Astrocyte of the spinal cord (primary cell): ENCODE measurements around the gene ALDH1A1.
"Not testable (repeated sequence)": the region's sequence is repeated elsewhere in the genome, so short reads cannot be mapped to it uniquely, and the experiment has no call there.

Experiments
- DNase-seq: peaks from one replicate; pipeline ENCODE4 v3.0.0; 2011; ENCODE audit warnings: low read depth, low spot score
- H3K4me3 ChIP-seq: 2 replicates; pipeline ENCODE4 v1.5.1; 2011; ENCODE audit warnings: low read depth, mild to moderate bottlenecking, low read length, moderate library complexity
- CTCF ChIP-seq: IDR thresholded peaks from 2 replicates; pipeline ENCODE4 v1.5.1; 2012; ENCODE audit warnings: low read depth, mild to moderate bottlenecking, low read length, inconsistent platforms
- in situ Hi-C: cut with HindIII; loops from 2 replicates; pipeline ENCODE4 v1.10.0; 2017; ENCODE audit warnings: low sequenced_read_pairs

The ALDH1A1 gene

GRCh38 chr9:72872718-72873117, 80.1 kb downstream of the ALDH1A1 start:
- DNase-seq, result no peak
- no peak for TF ChIP-seq CTCF
- no peak overlapping the region for H3K4me3 ChIP-seq
- in situ Hi-C loops, result loop anchor here (25.0 kb wide), 1 partner anchor 315 kb away; no protein-coding TSS in a partner anchor

- TF ChIP-seq CTCF, result peak; percentile 19
- in situ Hi-C loops, result loop anchor here (25.0 kb wide), 1 partner anchor 316 kb away; no protein-coding TSS in a partner anchor
- H3K4me3 ChIP-seq, result no peak overlapping the region
- DNase-seq, result peak; percentile 37
Observed at GRCh38 chr9:72871685-72872084, 81.2 kb downstream of the ALDH1A1 start.

GRCh38 chr9:72864327-72864726, 88.5 kb downstream of the ALDH1A1 start:
- in situ Hi-C loops, result loop anchor here (25.0 kb wide), 1 partner anchor 323 kb away; no protein-coding TSS in a partner anchor
- TF ChIP-seq CTCF, result no peak
- DNase-seq, result no peak
- no peak overlapping the region for H3K4me3 ChIP-seq

DNA sequence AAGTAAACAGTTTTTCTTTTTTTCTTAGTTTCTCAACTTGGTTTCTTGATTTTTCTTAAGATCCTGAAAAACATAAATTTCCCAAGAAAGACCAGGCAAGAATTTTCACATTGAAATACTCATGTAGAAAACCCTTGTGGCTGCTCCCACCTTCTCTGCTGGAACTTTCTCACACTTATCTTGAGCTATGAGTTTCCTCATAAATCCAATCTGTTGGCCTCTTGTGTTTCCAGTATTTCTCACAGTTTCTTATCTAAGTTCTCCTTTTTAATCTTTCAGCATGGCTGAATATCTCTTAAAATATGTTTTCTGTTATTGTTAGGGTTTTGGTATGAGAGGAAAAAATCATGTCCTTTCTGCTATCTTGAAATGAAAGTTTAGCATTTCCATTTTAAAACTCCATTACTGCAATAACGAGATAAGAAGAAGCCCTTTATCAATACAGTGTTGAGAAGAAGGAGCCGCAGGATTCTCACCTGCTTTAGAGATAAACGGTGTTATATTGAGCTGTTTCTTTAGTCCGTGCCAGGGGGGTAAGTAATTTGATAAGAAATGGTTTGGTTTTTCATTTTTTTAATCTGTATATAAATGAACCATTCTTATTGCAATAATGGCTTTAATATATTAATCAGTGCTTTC, 89.3 kb downstream of the ALDH1A1 start:
- in situ Hi-C loops, result loop anchor here (25.0 kb wide), 1 partner anchor 324 kb away; no protein-coding TSS in a partner anchor
- H3K4me3 ChIP-seq, result no peak overlapping the region
- DNase-seq, result no peak
- no peak for TF ChIP-seq CTCF

DNA sequence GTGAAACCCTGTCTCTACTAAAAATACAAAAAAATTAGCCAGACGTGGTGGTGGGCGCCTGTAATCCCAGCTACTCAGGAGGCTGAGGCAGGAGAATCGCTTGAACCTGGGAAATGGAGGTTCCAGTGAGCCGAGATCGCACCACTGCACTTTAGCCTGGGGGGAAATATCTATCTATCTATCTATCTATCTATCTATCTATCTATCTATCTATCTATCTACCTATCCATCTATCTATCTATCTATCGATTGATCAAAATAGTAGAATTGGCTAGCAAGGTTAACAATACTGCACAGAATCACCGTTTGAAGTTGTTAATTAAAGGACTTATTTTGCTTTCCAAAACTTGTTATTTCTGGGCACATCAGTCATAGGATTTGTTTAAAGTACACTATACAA, 90.1 kb downstream of the ALDH1A1 start:
- H3K4me3 ChIP-seq, DNase-seq: not testable (repeated sequence)
- in situ Hi-C loops, result loop anchor here (25.0 kb wide), 1 partner anchor 325 kb away; no protein-coding TSS in a partner anchor

DNA sequence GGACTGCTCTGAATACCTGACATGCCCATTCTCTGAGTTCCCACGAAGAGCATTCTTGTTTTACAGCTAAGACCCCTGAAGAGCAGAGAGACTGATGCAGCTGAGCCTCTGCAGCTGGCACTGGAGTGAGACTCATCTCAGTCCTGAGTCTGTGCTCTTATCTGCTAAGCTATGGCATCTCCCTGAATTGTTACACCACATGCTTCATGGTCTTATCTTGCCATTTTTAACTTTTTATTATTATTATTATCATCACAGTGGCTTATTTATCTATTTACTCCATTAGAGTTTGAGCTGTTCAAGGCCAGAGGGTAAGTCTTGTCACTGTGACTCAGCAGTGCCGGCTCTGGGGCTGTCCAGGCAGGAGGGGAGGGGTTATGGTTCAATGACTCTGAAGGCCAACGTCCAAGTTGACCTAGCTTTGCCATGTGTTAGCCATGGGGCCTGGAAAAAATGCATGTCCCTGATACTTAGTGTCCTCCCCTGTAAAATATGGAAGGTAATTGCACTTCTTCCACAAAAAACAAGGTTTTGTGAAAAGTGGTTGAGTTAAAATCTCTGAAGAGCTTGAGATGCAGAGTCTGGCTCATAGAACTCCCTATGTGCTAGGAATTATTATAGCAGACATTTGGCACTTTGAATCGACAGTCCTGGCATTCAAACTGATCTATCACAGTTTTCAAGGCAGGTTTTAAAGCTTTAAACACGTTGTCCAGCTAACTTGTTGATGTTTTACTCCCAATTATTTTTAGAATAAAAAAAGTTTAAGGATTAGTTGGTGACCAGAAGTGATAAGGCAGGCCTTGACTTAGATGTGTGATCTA, 94.6 kb downstream of the ALDH1A1 start:
- no peak for DNase-seq
- H3K4me3 ChIP-seq, result no peak overlapping the region
- no peak for TF ChIP-seq CTCF
- in situ Hi-C loops, result loop anchor here (25.0 kb wide), 1 partner anchor 329 kb away; no protein-coding TSS in a partner anchor

- no peak for DNase-seq
- TF ChIP-seq CTCF, result no peak
- in situ Hi-C loops, result loop anchor here (25.0 kb wide), 1 partner anchor 330 kb away; no protein-coding TSS in a partner anchor
- H3K4me3 ChIP-seq, result no peak overlapping the region
Observed at GRCh38 chr9:72857624-72857996, 95.2 kb downstream of the ALDH1A1 start.
